Testis (tissue), 2 donors: ENCODE results near the gene ADCK2.

Source experiments
- POLR2A ChIP-seq: fragments of 450-650 bp; IDR thresholded peaks from one replicate; pipeline ENCODE4 v1.6.1; 2017; ENCODE audit warnings: antibody characterized with exemption, mild to moderate bottlenecking, moderate library complexity
- TF ChIP-seq, protein P1 (sequence below), 3 experiments: fragments of 450-650 bp in 2 of 3; fragments of 200-600 bp in 1 of 3; sonication (generic) in 1 of 3; IDR thresholded peaks; one replicate each; pipeline ENCODE4 v1.5.1; 2016 to 2019; ENCODE audit warnings: antibody characterized with exemption in 3 of 3, mild to moderate bottlenecking in 2 of 3, moderate library complexity in 1 of 3

DNA sequence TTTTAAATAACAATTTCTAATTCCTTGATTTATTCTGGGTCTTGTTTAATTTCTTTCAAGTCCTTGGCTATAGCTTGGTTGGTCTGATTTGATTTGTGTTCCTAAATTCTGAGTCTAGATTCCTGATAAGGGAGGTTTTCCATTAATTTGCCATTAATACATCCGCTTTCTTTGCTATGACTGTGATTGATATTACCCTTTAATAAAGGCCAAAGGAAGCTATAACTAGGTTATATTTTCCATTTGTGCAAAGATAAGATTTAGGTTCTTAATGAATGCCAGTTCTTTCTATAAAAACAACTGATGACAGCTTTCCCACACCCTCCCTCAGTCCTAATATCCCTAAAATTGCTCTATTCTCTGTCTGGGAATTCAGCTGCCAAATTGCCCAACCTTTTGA, 52.0 kb downstream of the ADCK2 start:
- TF ChIP-seq, protein P1, sequence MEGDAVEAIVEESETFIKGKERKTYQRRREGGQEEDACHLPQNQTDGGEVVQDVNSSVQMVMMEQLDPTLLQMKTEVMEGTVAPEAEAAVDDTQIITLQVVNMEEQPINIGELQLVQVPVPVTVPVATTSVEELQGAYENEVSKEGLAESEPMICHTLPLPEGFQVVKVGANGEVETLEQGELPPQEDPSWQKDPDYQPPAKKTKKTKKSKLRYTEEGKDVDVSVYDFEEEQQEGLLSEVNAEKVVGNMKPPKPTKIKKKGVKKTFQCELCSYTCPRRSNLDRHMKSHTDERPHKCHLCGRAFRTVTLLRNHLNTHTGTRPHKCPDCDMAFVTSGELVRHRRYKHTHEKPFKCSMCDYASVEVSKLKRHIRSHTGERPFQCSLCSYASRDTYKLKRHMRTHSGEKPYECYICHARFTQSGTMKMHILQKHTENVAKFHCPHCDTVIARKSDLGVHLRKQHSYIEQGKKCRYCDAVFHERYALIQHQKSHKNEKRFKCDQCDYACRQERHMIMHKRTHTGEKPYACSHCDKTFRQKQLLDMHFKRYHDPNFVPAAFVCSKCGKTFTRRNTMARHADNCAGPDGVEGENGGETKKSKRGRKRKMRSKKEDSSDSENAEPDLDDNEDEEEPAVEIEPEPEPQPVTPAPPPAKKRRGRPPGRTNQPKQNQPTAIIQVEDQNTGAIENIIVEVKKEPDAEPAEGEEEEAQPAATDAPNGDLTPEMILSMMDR (IDR thresholded peaks at IDR 0.05) = no peak
- no peak for TF ChIP-seq POLR2A
